ENCODE data around the gene PCP4L1.

DNA sequence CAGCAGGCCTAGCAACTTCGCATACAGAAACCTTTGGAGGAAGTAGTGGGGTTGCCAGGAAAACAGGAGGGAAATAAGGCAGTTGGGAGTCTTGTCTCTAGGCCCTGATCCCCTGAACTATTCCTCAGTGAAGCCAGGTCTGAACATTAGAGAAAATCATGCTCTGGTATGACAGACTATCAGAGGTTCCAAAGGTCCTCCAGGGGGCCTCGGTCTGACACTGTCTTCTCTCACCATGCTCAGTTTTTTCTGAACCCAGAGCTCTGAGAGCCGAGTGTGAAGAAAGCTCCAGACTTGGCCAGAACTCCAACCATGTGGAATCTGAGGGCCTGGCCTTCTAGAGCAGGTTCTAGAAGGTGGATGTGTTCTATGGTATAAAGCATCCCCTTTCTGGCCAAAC is 28.6 kb upstream of the PCP4L1 start:
- TF ChIP-seq, protein P1, sequence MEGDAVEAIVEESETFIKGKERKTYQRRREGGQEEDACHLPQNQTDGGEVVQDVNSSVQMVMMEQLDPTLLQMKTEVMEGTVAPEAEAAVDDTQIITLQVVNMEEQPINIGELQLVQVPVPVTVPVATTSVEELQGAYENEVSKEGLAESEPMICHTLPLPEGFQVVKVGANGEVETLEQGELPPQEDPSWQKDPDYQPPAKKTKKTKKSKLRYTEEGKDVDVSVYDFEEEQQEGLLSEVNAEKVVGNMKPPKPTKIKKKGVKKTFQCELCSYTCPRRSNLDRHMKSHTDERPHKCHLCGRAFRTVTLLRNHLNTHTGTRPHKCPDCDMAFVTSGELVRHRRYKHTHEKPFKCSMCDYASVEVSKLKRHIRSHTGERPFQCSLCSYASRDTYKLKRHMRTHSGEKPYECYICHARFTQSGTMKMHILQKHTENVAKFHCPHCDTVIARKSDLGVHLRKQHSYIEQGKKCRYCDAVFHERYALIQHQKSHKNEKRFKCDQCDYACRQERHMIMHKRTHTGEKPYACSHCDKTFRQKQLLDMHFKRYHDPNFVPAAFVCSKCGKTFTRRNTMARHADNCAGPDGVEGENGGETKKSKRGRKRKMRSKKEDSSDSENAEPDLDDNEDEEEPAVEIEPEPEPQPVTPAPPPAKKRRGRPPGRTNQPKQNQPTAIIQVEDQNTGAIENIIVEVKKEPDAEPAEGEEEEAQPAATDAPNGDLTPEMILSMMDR (IDR thresholded peaks at IDR 0.05; ENCODE audit: borderline replicate concordance, extremely low read depth, low read length, poor library complexity, severe bottlenecking) = peak; percentile 33
- TF ChIP-seq EZH2 (IDR thresholded peaks at IDR 0.05; ENCODE audit: borderline replicate concordance, low read depth, low read length, severe bottlenecking) = no peak
